ENCODE data around the gene MRM2.

MRM2 gene

GRCh38 chr7:2220506-2220905 lies 21.5 kb downstream of the MRM2 start:
- no peak for TF ChIP-seq CTCF (IDR thresholded peaks at IDR 0.05; ENCODE audit: low read depth, low read length)
- DNase-seq (ENCODE audit: low read depth, low spot score): no peak
- no peak overlapping the region for H3K4me3 ChIP-seq (ENCODE audit: low read depth, low read length)
- in situ Hi-C loops (cut with HindIII; ENCODE audit: low sequenced_read_pairs): no loop called here

GRCh38 chr7:2220030-2220429 lies 22.0 kb downstream of the MRM2 start:
- H3K4me3 ChIP-seq (ENCODE audit: low read depth, low read length): no peak overlapping the region
- no peak for DNase-seq (ENCODE audit: low read depth, low spot score)
- in situ Hi-C loops (cut with HindIII; ENCODE audit: low sequenced_read_pairs): no loop called here
- TF ChIP-seq CTCF (IDR thresholded peaks at IDR 0.05; ENCODE audit: low read depth, low read length): no peak

GRCh38 chr7:2219606-2220005 lies 22.4 kb downstream of the MRM2 start:
- in situ Hi-C loops (cut with HindIII; ENCODE audit: low sequenced_read_pairs): no loop called here
- no peak for DNase-seq (ENCODE audit: low read depth, low spot score)
- TF ChIP-seq CTCF (IDR thresholded peaks at IDR 0.05; ENCODE audit: low read depth, low read length): no peak
- no peak overlapping the region for H3K4me3 ChIP-seq (ENCODE audit: low read depth, low read length)

GRCh38 chr7:2219136-2219535 lies 22.9 kb downstream of the MRM2 start:
- in situ Hi-C loops (cut with HindIII; ENCODE audit: low sequenced_read_pairs): no loop called here
- DNase-seq (ENCODE audit: low read depth, low spot score): no peak
- H3K4me3 ChIP-seq (ENCODE audit: low read depth, low read length): no peak overlapping the region
- no peak for TF ChIP-seq CTCF (IDR thresholded peaks at IDR 0.05; ENCODE audit: low read depth, low read length)

GRCh38 chr7:2218444-2218785 lies 23.6 kb downstream of the MRM2 start:
- H3K4me3 ChIP-seq (ENCODE audit: low read depth, low read length): no peak overlapping the region
- TF ChIP-seq CTCF (IDR thresholded peaks at IDR 0.05; ENCODE audit: low read depth, low read length): no peak
- DNase-seq (ENCODE audit: low read depth, low spot score): no peak
- in situ Hi-C loops (cut with HindIII; ENCODE audit: low sequenced_read_pairs): no loop called here

- in situ Hi-C loops (cut with HindIII; ENCODE audit: low sequenced_read_pairs): no loop called here
- no peak overlapping the region for H3K4me3 ChIP-seq (ENCODE audit: low read depth, low read length)
- no peak for DNase-seq (ENCODE audit: low read depth, low spot score)
- TF ChIP-seq CTCF (IDR thresholded peaks at IDR 0.05; ENCODE audit: low read depth, low read length): no peak
Measured at GRCh38 chr7:2217716-2218443, 24.1 kb downstream of the MRM2 start.
